ENCODE data around the gene COMMD2.

The COMMD2 gene

DNA sequence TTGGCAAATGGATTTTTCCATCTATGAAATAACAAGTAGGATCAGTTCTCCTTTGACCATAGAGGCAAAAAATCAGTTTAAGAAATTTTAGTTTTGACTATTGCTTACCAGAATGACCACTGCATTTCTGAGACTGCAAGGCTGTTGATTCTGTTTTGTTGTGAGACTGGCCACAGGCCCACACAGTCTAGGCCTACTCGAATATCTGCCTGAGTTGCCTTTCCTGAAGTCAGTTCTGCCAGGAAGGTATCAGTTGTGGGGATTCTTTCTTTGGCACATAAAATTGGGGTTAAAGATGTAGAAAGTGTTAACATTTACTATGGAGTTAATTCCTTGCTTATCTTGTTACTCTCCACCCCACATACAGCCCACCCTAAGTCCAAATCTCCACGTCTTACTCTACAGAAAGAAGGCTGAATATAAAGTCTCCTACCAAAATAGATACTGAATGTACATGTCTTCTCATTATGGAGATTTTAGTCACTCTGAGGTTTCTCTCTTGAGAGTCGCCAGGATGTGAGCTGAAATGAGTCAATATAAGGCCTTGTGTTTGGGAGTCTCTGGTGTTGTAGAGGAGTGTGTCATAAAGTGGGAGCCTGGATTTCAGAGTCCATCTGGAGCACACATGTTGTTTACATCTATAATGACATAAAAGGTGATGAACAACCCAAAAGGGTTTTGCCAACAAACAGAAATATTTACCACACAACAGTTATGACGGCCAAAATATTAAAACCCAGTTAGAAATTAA lies 49.4 kb downstream of the COMMD2 start:
- DNase-seq = no peak

- no peak for DNase-seq
Observed at GRCh38 chr3:149701977-149702350, 50.3 kb downstream of the COMMD2 start.

DNA sequence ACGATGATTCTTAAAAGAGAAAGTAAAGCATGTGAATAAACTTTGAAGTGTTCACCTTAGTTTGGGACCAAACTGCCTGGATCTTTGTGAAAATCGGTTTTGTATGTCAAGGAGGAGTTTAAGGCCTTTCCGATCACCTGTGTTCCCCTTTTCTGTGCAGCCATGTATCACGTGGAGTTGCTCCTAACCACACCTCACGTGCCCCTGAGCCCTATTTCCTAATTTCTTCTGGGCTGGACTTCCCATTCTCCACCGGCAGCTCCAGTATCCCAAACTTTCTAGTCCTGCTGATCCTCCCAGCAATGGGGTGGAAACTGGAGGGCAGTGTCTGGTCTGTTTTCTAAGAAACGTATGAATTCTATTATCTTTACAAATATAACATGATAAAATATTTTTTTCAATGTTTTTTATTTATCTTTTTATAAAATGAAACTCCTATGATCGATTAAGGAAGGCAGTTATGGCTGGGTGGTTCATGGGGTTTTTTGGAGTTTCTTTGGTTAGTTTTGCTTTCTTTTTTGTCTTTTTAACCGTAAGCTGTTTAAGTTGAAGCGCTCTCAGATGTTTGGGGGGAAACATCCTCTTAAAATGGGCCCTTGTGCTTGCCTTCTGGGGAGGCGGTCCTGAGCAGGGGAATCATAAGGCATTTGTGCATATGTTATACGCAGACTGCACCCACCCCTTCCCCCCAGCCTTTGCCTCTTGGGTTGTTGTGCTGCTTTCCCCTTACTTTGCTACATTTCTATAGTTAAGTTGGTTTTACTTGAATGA lies 50.9 kb downstream of the COMMD2 start:
- no peak for DNase-seq

All from stimulated activated CD4-positive, alpha-beta T cell treated with anti-CD3 and anti-CD28 coated beads, Interleukin-12 subunit alpha, Interleukin-12 subunit beta, amount 100 ng/mL, for 4 hours (primary cell).